PC-3 (cell line): ENCODE results near the gene MCM7.

Experiments
- CTCF ChIP-seq: fragments of 300-600 bp; sonication (generic); conservative IDR thresholded peaks from 2 replicates; pipeline ENCODE4 v1.5.1; 2017; ENCODE audit warnings: antibody characterized with exemption, low read depth, mild to moderate bottlenecking, low read length
- EZH2 ChIP-seq: fragments of 300-600 bp; sonication (generic); IDR thresholded peaks from one replicate; pipeline ENCODE4 v1.6.1; 2017; ENCODE audit warnings: antibody characterized with exemption, mild to moderate bottlenecking, low read length; ENCODE audit not compliant: unreplicated experiment
- EZH2phosphoT487 ChIP-seq: fragments of 300-600 bp; sonication (generic); IDR thresholded peaks from 2 replicates; pipeline ENCODE4 v1.6.1; 2018; ENCODE audit warnings: mild to moderate bottlenecking, antibody characterized with exemption, low read length, borderline replicate concordance

- TF ChIP-seq CTCF (no peak), EZH2 (no peak), EZH2phosphoT487 (no peak)
Measured at GRCh38 chr7:100137851-100138760, 36.9 kb upstream of the MCM7 start.
